Pancreas (tissue), 10 donors: Measurements from ENCODE around the gene KASH5. TPM values are rescaled to one million over a fixed set of nuclear protein-coding genes. Genes with fewer than 3 reads are reported as not detected.

Experiments
- ATAC-seq, 4 donors: fragments of 200-7000 bp; cut with Tn5 transposase; one replicate each; pipeline versions ENCODE4 v1.8.0 to v1.9.1; 2020; ENCODE audit warnings: mild to moderate bottlenecking in 4 of 4, moderate library complexity in 4 of 4
- DNase-seq, 6 donors: peaks; one replicate each; pipeline ENCODE4 v3.0.0-alpha.2; 2020
- FAIRE-seq: peaks from 2 replicates; lab custom pipeline; 2012; peaks lifted over from hg19 to GRCh38; lab: Jason Lieb, UNC
- H3K27ac ChIP-seq, 4 donors: fragments of 200-600 bp; sonication (generic); 1 replicate in 3 of 4; 2 replicates in 1 of 4; pipeline versions ENCODE4 v1.5.0 to v1.8.0; 2020
- H3K27me3 ChIP-seq, 4 donors: fragments of 200-600 bp; one replicate each; pipeline ENCODE4 v1.8.0; 2021
- H3K36me3 ChIP-seq, 3 donors: fragments of 200-600 bp; sonication (generic) in 1 of 3; one replicate each; pipeline versions ENCODE4 v1.5.0 to v1.8.0; 2020 to 2021
- H3K4me1 ChIP-seq, 3 donors: fragments of 200-600 bp; one replicate each; pipeline ENCODE4 v1.8.0; 2021
- H3K4me3 ChIP-seq, 4 donors: fragments of 200-600 bp; sonication (generic) in 2 of 4; one replicate each; pipeline versions ENCODE4 v1.5.0 to v1.8.0; 2020 to 2021
- H3K9me3 ChIP-seq, 4 donors: fragments of 200-600 bp; one replicate each; pipeline ENCODE4 v1.8.0; 2021
- whole genome bisulfite sequencing, 2 donors: extraction: QIAGEN DNeasy Blood & Tissue Kit; methylation state at CpG; one replicate each; pipeline ENCODE4 v1.1.7; 2013; 5-methylcytosine and 5-hydroxymethylcytosine counted together
- intact Hi-C, 3 donors: fragments of 100-400 bp; cut with DNase I; formaldehyde crosslinking; loops; one replicate each; pipeline versions ENCODE4 v1.11.1 to v1.14.2; 2022
- polyA plus RNA-seq, 2 donors: library from polyadenylated mRNA; stranded (reverse); fragments of 200-250 nt; gene quantifications; one replicate each; pipeline ENCODE4 v1.2.3, GENCODE V29; 2013
- total RNA-seq, 6 donors: library from RNA; stranded (reverse); fragmentation: NEBNext Ultra II Directional in 4 of 6; extraction: Animal tissue kit (Norgen Biotek cat#: 25700) in 4 of 6; gene quantifications; one replicate each; pipeline versions ENCODE4 v1.2.1 to v1.2.4, GENCODE V29; 2021 to 2023
- TF ChIP-seq, protein P1 (sequence below), 4 donors: fragments of 200-600 bp; sonication (generic) in 3 of 4; IDR thresholded peaks; one replicate each; pipeline versions ENCODE4 v1.5.0 to v1.8.0; 2021; ENCODE audit warnings: antibody characterized with exemption in 4 of 4
- donor health status: healthy with polysubstance abuse.
- donor health status: DM: no; HTN: no; CAD: no; lungs with moderate emphysema.
- donor health status: DM: no; HTN: no; CAD: no.
- donor health status: control.
- donor health status: control.
- donor health status: Bipolar disorder and iron deficiency.
- donor health status: DM: yes; HTN: yes; CAD: no.
- donor health status: DM: no; HTN: no; CAD: no.
- donor health status: DM: no; HTN: no; CAD: no.
- donor health status: DM: yes; HTN: yes; CAD: no.

The KASH5 gene
- total and polyA plus RNA-seq, 8 donors: 1.2 to 3.3 (median 2.2) TPM

DNA sequence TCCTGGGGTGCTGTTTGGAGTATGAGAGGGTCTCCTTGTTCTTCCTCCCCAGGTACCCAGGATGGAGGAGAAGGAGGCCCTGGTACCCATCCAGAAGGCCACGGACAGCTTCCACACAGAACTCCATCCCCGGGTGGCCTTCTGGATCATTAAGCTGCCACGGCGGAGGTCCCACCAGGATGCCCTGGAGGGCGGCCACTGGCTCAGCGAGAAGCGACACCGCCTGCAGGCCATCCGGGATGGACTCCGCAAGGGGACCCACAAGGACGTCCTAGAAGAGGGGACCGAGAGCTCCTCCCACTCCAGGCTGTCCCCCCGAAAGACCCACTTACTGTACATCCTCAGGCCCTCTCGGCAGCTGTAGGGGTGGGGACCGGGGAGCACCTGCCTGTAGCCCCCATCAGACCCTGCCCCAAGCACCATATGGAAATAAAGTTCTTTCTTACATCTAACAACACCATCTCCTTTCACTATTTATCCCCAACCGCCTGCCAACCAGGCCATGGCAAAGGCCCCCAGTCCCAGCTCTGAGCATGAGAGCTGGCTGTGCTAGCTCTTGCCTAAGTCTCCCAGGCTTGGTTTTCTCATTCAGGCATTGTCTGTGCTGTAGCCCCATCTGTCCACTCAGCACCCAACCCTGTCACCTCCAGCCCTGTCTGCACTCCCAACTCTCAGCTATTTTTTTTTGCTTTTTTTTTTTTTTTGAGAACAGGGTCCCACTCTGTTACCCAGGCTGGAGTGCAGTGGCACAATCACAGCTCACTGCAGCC is 13.2 kb upstream of the KASH5 start:
- H3K4me1 ChIP-seq: no peaks in the 10 kb centered on the region
- ATAC-seq (no peak), DNase-seq (no peak), FAIRE-seq (no peak)
- TF ChIP-seq, protein P1, sequence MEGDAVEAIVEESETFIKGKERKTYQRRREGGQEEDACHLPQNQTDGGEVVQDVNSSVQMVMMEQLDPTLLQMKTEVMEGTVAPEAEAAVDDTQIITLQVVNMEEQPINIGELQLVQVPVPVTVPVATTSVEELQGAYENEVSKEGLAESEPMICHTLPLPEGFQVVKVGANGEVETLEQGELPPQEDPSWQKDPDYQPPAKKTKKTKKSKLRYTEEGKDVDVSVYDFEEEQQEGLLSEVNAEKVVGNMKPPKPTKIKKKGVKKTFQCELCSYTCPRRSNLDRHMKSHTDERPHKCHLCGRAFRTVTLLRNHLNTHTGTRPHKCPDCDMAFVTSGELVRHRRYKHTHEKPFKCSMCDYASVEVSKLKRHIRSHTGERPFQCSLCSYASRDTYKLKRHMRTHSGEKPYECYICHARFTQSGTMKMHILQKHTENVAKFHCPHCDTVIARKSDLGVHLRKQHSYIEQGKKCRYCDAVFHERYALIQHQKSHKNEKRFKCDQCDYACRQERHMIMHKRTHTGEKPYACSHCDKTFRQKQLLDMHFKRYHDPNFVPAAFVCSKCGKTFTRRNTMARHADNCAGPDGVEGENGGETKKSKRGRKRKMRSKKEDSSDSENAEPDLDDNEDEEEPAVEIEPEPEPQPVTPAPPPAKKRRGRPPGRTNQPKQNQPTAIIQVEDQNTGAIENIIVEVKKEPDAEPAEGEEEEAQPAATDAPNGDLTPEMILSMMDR (IDR thresholded peaks at IDR 0.05): no peak
- H3K27me3 ChIP-seq: no peaks in the 10 kb centered on the region
- H3K27ac ChIP-seq: no peak overlapping the region
- intact Hi-C loops: no loop called here
- no peaks in the 10 kb centered on the region for H3K36me3 ChIP-seq
- no peak overlapping the region for H3K4me3 ChIP-seq
- WGBS, 2 donors: 85 to 90% methylated on average over 15 to 16 of the region's 16 CpGs
- no peaks in the 10 kb centered on the region for H3K9me3 ChIP-seq

DNA sequence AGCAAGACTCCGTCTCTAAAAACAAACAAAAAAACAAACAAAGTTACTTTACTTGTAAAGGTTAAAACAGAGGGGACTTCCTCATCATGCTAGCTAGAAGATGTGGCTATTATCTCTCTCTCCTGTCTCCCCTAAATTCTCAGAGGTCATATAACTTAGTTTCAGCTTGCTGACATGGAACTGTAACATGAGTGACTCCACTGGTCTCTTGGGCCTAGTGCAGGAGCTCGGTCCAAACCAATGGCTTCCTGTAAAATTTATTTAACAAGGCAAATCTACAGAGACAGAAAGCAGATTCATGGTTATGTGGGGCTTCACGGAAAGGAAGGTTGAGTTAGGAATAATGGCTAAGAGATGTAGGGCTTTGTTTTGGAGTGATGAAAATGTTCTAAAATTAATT is 9.5 kb upstream of the KASH5 start:
- intact Hi-C loops: no loop called here
- WGBS, 2 donors: 80 to 85% methylated on average over 3 of the region's 3 CpGs
- no peak for FAIRE-seq

DNA sequence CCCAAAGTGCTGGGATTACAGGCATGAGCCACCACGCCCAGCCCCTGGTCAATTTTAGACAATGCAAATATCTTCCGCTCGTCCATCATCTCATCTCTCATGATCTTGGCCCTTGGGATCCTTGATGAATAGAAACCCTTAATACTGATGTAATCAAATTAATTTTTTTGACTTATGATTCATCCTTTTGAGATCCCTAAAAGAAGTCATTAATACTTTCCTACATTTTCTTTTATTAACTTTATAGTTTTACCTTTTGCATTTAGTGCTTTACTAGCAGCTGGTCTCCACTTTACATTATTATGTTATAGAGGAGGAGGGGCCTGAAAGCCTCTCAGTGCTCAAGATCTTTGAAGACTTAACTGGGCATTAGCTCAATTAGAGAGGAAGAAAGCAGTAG is 7.7 kb upstream of the KASH5 start:
- Histone ChIP-seq H3K27ac (no peak overlapping the region), H3K4me3 (no peak overlapping the region), H3K36me3 (no peaks in the 10 kb centered on the region), H3K9me3 (no peaks in the 10 kb centered on the region), H3K27me3 (no peaks in the 10 kb centered on the region), H3K4me1 (no peaks in the 10 kb centered on the region)
- ATAC-seq (no peak), DNase-seq (no peak), FAIRE-seq (no peak)
- intact Hi-C loops: no loop called here
- TF ChIP-seq, protein P1 (IDR thresholded peaks at IDR 0.05): no peak
- 89 to 95% methylated on average over 3 of the region's 3 CpGs for WGBS, 2 donors

More for the DNA sequence above, 9.5 kb upstream of the KASH5 start:
- H3K27me3 ChIP-seq: no peaks in the 10 kb centered on the region
- H3K4me1 ChIP-seq: no peaks in the 10 kb centered on the region
- TF ChIP-seq, protein P1 (IDR thresholded peaks at IDR 0.05): no peak
- no peak overlapping the region for H3K4me3 ChIP-seq
- H3K36me3 ChIP-seq: no peaks in the 10 kb centered on the region
- H3K27ac ChIP-seq: no peak overlapping the region
- DNase-seq: no peak
- no peaks in the 10 kb centered on the region for H3K9me3 ChIP-seq
- no peak for ATAC-seq

DNA sequence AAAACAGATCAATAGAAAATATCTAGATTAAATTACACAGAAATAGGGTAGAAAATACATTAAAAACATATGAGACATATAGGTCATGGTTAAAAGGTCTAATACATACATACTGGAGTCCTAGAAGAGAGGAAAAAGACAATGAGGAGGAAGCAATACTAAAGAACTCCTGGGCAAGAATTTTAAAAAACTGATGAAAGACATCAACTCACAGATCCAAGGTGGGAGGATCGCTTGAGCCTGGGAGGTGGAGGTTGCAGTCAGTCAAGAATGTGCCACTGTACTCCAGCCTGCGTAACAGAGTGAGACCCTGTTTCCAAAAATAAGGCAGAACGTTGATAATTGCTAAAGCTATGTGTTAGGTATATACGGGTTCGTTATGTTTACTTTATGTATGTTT is 5.4 kb upstream of the KASH5 start:
- TF ChIP-seq, protein P1 (IDR thresholded peaks at IDR 0.05): no peak
- ATAC-seq: no peak
- FAIRE-seq: no peak
- Histone ChIP-seq H3K4me3 (no peak overlapping the region), H3K27ac (no peak overlapping the region), H3K27me3 (no peaks in the 10 kb centered on the region), H3K4me1 (no peaks in the 10 kb centered on the region), H3K36me3 (no peaks in the 10 kb centered on the region), H3K9me3 (no peaks in the 10 kb centered on the region)
- no peak for DNase-seq
- 90 to 93% methylated on average over 5 of the region's 5 CpGs for WGBS, 2 donors
- intact Hi-C loops: no loop called here

DNA sequence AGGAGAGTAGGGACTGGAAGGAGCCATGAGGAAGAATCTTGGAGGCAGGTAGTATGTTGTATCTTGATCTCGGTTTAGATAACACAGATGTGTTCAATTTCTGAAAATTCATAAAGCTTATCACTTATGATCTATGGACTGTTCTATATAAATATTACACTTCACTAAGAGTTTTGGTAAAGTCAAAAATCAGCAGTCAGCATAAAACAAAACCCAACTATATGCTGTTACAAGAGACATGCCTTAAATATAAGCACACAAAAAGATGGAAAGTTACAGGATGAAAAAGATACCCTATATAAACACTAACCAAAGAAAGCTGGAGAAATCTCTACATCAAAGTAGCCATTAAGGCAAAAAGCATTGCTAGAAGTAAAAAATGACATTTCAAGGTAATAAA is 4.5 kb upstream of the KASH5 start:
- ATAC-seq: no peak
- intact Hi-C loops: no loop called here

More for the DNA sequence above, 4.5 kb upstream of the KASH5 start:
- H3K27me3 ChIP-seq: no peaks in the 10 kb centered on the region
- H3K9me3 ChIP-seq: no peaks in the 10 kb centered on the region
- no peak for FAIRE-seq
- H3K27ac ChIP-seq: no peak overlapping the region
- no peaks in the 10 kb centered on the region for H3K4me1 ChIP-seq
- no peak for DNase-seq
- H3K36me3 ChIP-seq: no peaks in the 10 kb centered on the region
- no peak overlapping the region for H3K4me3 ChIP-seq
- WGBS, 2 donors: 38 to 58% methylated on average over 1 of the region's 1 CpG
- TF ChIP-seq, protein P1 (IDR thresholded peaks at IDR 0.05): no peak
